Lower leg skin (tissue), 4 donors: ENCODE data around the gene SF3B5. TPM values are rescaled to one million over a fixed set of nuclear protein-coding genes. Genes with fewer than 3 reads are reported as not detected.
"Not testable (repeated sequence)": the region's sequence is repeated elsewhere in the genome, so short reads cannot be mapped to it uniquely, and the experiment has no call there.

Source experiments
- DNase-seq, 2 donors: peaks; one replicate each; pipeline ENCODE4 v3.0.0-alpha.2; 2019; ENCODE audit warnings: low spot score in 2 of 2
- H3K4me3 ChIP-seq: fragments of 200-600 bp; sonication (generic); 2 replicates; pipeline ENCODE4 v1.5.1; 2017; ENCODE audit warnings: mild to moderate bottlenecking, low read depth; ENCODE audit not compliant: poor library complexity, severe bottlenecking
- CTCF ChIP-seq, 3 donors: fragments of 450-650 bp; IDR thresholded peaks; one replicate each; pipeline ENCODE4 v1.5.1; 2016; ENCODE audit warnings: antibody characterized with exemption in 3 of 3, mild to moderate bottlenecking in 3 of 3, moderate library complexity in 2 of 3
- POLR2A ChIP-seq, 2 donors: fragments of 450-650 bp; IDR thresholded peaks; one replicate each; pipeline ENCODE4 v1.6.1; 2016 to 2017; ENCODE audit warnings: antibody characterized with exemption in 2 of 2, mild to moderate bottlenecking in 1 of 2, moderate library complexity in 1 of 2
- WGBS, 2 donors: methylation state at CpG; one replicate each; pipeline ENCODE4 v1.1.5; 2018; 5-methylcytosine and 5-hydroxymethylcytosine counted together
- intact Hi-C: fragments of 100-400 bp; cut with DNase I; formaldehyde crosslinking; loops from one replicate; pipeline ENCODE4 v1.15.0; 2023; ENCODE audit warnings: low total_unique reads
- total RNA-seq, 4 donors: library from RNA; depleted of rRNA; stranded (reverse); fragments of >200 nt; gene quantifications; one replicate each; pipeline ENCODE4 v1.1.0, GENCODE V29; 2016

Gene SF3B5
- total RNA-seq, 4 donors from 2014 or later = 97.7 to 161 (median 120) TPM

- TF ChIP-seq POLR2A (IDR thresholded peaks at IDR 0.05) (no peak), CTCF (IDR thresholded peaks at IDR 0.05) (no peak)
- 73 to 77% methylated on average over 2 of the region's 2 CpGs for WGBS, 2 donors
Observed at GRCh38 chr6:144093236-144093635, 2.1 kb downstream of the SF3B5 start.

GRCh38 chr6:144090384-144090783 lies 5.0 kb downstream of the SF3B5 start:
- 75 to 76% methylated on average over 4 of the region's 4 CpGs for WGBS, 2 donors
- no peak for TF ChIP-seq POLR2A (IDR thresholded peaks at IDR 0.05)
- TF ChIP-seq CTCF (IDR thresholded peaks at IDR 0.05) = no peak
- H3K4me3 ChIP-seq = no peak overlapping the region
- DNase-seq = no peak
- intact Hi-C loops = no loop called here

More at GRCh38 chr6:144093236-144093635, 2.1 kb downstream of the SF3B5 start:
- DNase-seq = no peak
- H3K4me3 ChIP-seq = no peak overlapping the region
- intact Hi-C loops = no loop called here

GRCh38 chr6:144087789-144088426 lies 7.5 kb downstream of the SF3B5 start:
- WGBS, 2 donors = 76 to 82% methylated on average over 13 of the region's 13 CpGs
- TF ChIP-seq POLR2A (IDR thresholded peaks at IDR 0.05) (no peak), CTCF (IDR thresholded peaks at IDR 0.05) (no peak)
- H3K4me3 ChIP-seq = no peak overlapping the region
- intact Hi-C loops = no loop called here
- DNase-seq = no peak

- DNase-seq = no peak
- H3K4me3 ChIP-seq = no peak overlapping the region
- 96% methylated on average over 3 of the region's 3 CpGs for WGBS, 2 donors
- intact Hi-C loops = no loop called here
- TF ChIP-seq POLR2A (IDR thresholded peaks at IDR 0.05) (no peak), CTCF (IDR thresholded peaks at IDR 0.05) (no peak)
Observed at GRCh38 chr6:144086959-144087358, 8.4 kb downstream of the SF3B5 start.

- intact Hi-C loops = no loop called here
Observed at GRCh38 chr6:144083172-144083571, 12.2 kb downstream of the SF3B5 start.

GRCh38 chr6:144082412-144082811 lies 13.0 kb downstream of the SF3B5 start:
- DNase-seq, intact Hi-C loops: not testable (repeated sequence)
- WGBS, 2 donors = 92 to 98% methylated on average over 3 of the region's 3 CpGs

More at GRCh38 chr6:144083172-144083571, 12.2 kb downstream of the SF3B5 start:
- no peak overlapping the region for H3K4me3 ChIP-seq
- TF ChIP-seq POLR2A (IDR thresholded peaks at IDR 0.05) (no peak), CTCF (IDR thresholded peaks at IDR 0.05) (no peak)
- 81 to 90% methylated on average over 1 of the region's 1 CpG for WGBS, 2 donors
- DNase-seq = no peak

More at GRCh38 chr6:144082412-144082811, 13.0 kb downstream of the SF3B5 start:
- H3K4me3 ChIP-seq = not testable (repeated sequence)
